PFSK-1 (cell line): Measurements from ENCODE around the gene SLC25A20.

ENCODE experiments used
- FOXP2 ChIP-seq: optimal IDR thresholded peaks from 2 replicates; pipeline ENCODE3; 2011; ENCODE audit warnings: borderline replicate concordance, control low read depth, inconsistent platforms; ENCODE audit not compliant: insufficient read depth; ENCODE audit errors: extremely low read length, extremely low read depth
- POLR2AphosphoS5 ChIP-seq: IDR thresholded peaks from 2 replicates; pipeline ENCODE4 v1.6.1; 2012; ENCODE audit warnings: low read depth, mild to moderate bottlenecking, control low read depth, low read length, moderate library complexity
- REST ChIP-seq, 2 experiments: IDR thresholded peaks; 2 replicates each; pipeline versions ENCODE4 v1.6.1 to v1.8.0; 2011 to 2012; ENCODE audit warnings: low read depth in 2 of 2, low read length in 2 of 2, control low read depth in 1 of 2, inconsistent platforms in 1 of 2, mild to moderate bottlenecking in 1 of 2, moderate library complexity in 1 of 2; ENCODE audit not compliant: insufficient read depth in 1 of 2
- SIN3A ChIP-seq: IDR thresholded peaks from 2 replicates; pipeline ENCODE4 v1.6.1; 2012; ENCODE audit warnings: mild to moderate bottlenecking, low read length, moderate library complexity, borderline replicate concordance; ENCODE audit not compliant: insufficient read depth
- TAF1 ChIP-seq: IDR thresholded peaks from 2 replicates; pipeline ENCODE4 v1.6.1; 2012; ENCODE audit warnings: low read length, control low read depth, borderline replicate concordance; ENCODE audit not compliant: insufficient read depth

Gene SLC25A20

GRCh38 chr3:48896936-48897335, 1.7 kb downstream of the SLC25A20 start:
- TF ChIP-seq TAF1 (no peak), SIN3A (no peak), FOXP2 (no peak), POLR2AphosphoS5 (no peak), REST (IDR thresholded peaks at IDR 0.05; ENCODE audit: insufficient read depth in 1 of 2, low read depth in 2 of 2, low read length in 2 of 2) (no peak)

GRCh38 chr3:48894516-48894915, 4.2 kb downstream of the SLC25A20 start:
- no peak for TF ChIP-seq TAF1
- TF ChIP-seq SIN3A, result no peak
- no peak for TF ChIP-seq FOXP2
- TF ChIP-seq REST (IDR thresholded peaks at IDR 0.05; ENCODE audit: insufficient read depth in 1 of 2, low read depth in 2 of 2, low read length in 2 of 2), result no peak
- no peak for TF ChIP-seq POLR2AphosphoS5

GRCh38 chr3:48891606-48892005, 7.1 kb downstream of the SLC25A20 start:
- TF ChIP-seq REST (IDR thresholded peaks at IDR 0.05; ENCODE audit: insufficient read depth in 1 of 2, low read depth in 2 of 2, low read length in 2 of 2), result no peak
- no peak for TF ChIP-seq TAF1
- TF ChIP-seq POLR2AphosphoS5, result no peak
- no peak for TF ChIP-seq SIN3A
- TF ChIP-seq FOXP2, result no peak

DNA sequence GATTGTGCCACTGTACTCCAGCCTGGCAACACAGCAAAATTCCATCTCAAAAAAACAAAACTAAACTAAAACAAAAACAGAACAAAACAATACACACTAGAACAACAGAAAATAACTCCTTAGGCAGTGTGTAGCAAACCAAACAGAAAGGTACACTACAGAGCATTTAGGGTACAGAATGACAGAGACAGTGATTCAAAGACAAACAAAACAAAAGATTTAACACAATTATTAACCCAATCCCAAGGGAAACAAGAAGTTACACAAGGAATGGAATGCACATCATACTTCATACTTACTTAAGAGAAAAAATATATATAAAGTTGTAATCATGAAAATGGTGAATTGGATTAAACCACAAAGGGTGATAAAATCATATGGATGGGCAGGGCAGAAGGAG, 12.9 kb downstream of the SLC25A20 start:
- no peak for TF ChIP-seq REST (IDR thresholded peaks at IDR 0.05; ENCODE audit: insufficient read depth in 1 of 2, low read depth in 2 of 2, low read length in 2 of 2)
- TF ChIP-seq FOXP2, result no peak
- no peak for TF ChIP-seq SIN3A
- no peak for TF ChIP-seq POLR2AphosphoS5
- TF ChIP-seq TAF1, result no peak

- no peak for TF ChIP-seq REST (IDR thresholded peaks at IDR 0.05; ENCODE audit: insufficient read depth in 1 of 2, low read depth in 2 of 2, low read length in 2 of 2)
- TF ChIP-seq TAF1, result no peak
- TF ChIP-seq FOXP2, result no peak
- no peak for TF ChIP-seq POLR2AphosphoS5
- TF ChIP-seq SIN3A, result no peak
Observed at GRCh38 chr3:48881652-48882114, 17.0 kb downstream of the SLC25A20 start.
